NCI-H2196 (cell line): Measurements from ENCODE around the gene PREX1.
"Not testable (repeated sequence)": the region's sequence is repeated elsewhere in the genome, so short reads cannot be mapped to it uniquely, and the experiment has no call there.

ENCODE experiments used
- DNase-seq: peaks from one replicate; lab custom pipeline; 2025; ENCODE audit not compliant: unreplicated experiment; lab: John Stamatoyannopoulos, UW

The PREX1 gene

GRCh38 chr20:48827855-48828733, at the start of gene PREX1:
Gene PREX1 (minus strand): TSS chr20:48827999. CDS start chr20:48827860, 139 bp downstream.
- DNase-seq: peak; percentile 63

GRCh38 chr20:48877304-48877703, 49.5 kb upstream of the PREX1 start:
- DNase-seq: no peak

- no peak for DNase-seq
Observed at GRCh38 chr20:48875914-48876240, 48.1 kb upstream of the PREX1 start.

GRCh38 chr20:48875233-48875913, 47.6 kb upstream of the PREX1 start:
- no peak for DNase-seq

GRCh38 chr20:48869442-48869841, 41.6 kb upstream of the PREX1 start:
- not testable (repeated sequence) for DNase-seq

GRCh38 chr20:48866936-48867335, 39.1 kb upstream of the PREX1 start:
- DNase-seq: no peak

- DNase-seq: no peak
Observed at GRCh38 chr20:48864738-48865318, 37.0 kb upstream of the PREX1 start.

- DNase-seq: no peak
Observed at GRCh38 chr20:48864254-48864653, 36.5 kb upstream of the PREX1 start.

GRCh38 chr20:48862279-48862678, 34.5 kb upstream of the PREX1 start:
- DNase-seq: no peak

GRCh38 chr20:48861444-48861843, 33.6 kb upstream of the PREX1 start:
- DNase-seq: no peak

GRCh38 chr20:48858075-48858790, 30.4 kb upstream of the PREX1 start:
- DNase-seq: no peak

- no peak for DNase-seq
Observed at GRCh38 chr20:48856130-48856529, 28.3 kb upstream of the PREX1 start.

- no peak for DNase-seq
Observed at GRCh38 chr20:48855046-48855445, 27.2 kb upstream of the PREX1 start.

GRCh38 chr20:48852609-48853008, 24.8 kb upstream of the PREX1 start:
- DNase-seq: no peak

- DNase-seq: no peak
Observed at GRCh38 chr20:48851579-48851978, 23.8 kb upstream of the PREX1 start.

GRCh38 chr20:48850977-48851299, 23.1 kb upstream of the PREX1 start:
- no peak for DNase-seq

GRCh38 chr20:48850257-48850976, 22.6 kb upstream of the PREX1 start:
- DNase-seq: no peak

GRCh38 chr20:48849779-48850178, 22.0 kb upstream of the PREX1 start:
- DNase-seq: no peak

- no peak for DNase-seq
Observed at GRCh38 chr20:48849299-48849698, 21.5 kb upstream of the PREX1 start.

- no peak for DNase-seq
Observed at GRCh38 chr20:48847498-48848205, 19.9 kb upstream of the PREX1 start.
